ENCODE data around the gene TRMT10C.

DNA sequence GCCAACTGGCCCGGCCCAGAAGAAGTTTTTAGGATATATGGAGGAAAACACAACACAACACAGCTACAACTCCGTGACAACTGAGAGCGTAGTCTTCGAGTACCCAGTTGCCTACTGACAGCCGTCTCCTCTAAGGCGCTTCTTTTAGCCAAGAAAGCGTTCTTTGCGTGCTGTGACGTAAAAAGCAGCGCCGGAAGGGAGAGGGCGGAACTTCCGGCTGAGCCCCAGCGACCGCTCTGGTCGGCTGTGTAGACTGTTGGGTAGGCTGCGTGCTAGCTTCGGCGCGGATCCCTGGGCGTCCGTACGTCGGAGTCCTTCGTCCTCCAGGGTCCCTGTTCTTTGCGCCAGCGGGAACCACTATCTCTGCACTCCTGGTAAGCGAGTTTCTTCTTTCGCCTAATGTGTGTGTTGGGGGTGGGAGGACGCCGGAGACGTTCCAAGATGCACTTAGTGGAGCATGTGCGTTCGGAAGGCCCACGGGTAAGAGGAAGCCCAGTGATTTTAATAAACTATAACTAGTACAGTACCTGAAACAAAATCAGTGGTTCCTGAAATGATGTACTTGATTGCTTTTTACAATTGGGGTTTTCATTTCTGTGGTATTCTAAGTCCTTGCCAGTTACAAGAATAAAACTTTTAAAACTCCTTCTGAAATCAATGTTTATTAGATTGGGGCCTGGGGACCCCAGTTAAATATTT lies at the start of gene TRMT10C:
- TF ChIP-seq ZFP3 (CRISPR knock-in tag; IDR thresholded peaks at IDR 0.05) = no peak
- TF ChIP-seq ARNTL (CRISPR knock-in tag; IDR thresholded peaks at IDR 0.05; ENCODE audit: borderline replicate concordance, low read depth) = no peak
- TF ChIP-seq, protein P1, sequence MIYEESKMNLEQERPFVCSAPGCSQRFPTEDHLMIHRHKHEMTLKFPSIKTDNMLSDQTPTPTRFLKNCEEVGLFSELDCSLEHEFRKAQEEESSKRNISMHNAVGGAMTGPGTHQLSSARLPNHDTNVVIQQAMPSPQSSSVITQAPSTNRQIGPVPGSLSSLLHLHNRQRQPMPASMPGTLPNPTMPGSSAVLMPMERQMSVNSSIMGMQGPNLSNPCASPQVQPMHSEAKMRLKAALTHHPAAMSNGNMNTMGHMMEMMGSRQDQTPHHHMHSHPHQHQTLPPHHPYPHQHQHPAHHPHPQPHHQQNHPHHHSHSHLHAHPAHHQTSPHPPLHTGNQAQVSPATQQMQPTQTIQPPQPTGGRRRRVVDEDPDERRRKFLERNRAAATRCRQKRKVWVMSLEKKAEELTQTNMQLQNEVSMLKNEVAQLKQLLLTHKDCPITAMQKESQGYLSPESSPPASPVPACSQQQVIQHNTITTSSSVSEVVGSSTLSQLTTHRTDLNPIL (CRISPR knock-in tag; IDR thresholded peaks at IDR 0.05; ENCODE audit: low read depth) = no peak
- TF ChIP-seq, protein P2, sequence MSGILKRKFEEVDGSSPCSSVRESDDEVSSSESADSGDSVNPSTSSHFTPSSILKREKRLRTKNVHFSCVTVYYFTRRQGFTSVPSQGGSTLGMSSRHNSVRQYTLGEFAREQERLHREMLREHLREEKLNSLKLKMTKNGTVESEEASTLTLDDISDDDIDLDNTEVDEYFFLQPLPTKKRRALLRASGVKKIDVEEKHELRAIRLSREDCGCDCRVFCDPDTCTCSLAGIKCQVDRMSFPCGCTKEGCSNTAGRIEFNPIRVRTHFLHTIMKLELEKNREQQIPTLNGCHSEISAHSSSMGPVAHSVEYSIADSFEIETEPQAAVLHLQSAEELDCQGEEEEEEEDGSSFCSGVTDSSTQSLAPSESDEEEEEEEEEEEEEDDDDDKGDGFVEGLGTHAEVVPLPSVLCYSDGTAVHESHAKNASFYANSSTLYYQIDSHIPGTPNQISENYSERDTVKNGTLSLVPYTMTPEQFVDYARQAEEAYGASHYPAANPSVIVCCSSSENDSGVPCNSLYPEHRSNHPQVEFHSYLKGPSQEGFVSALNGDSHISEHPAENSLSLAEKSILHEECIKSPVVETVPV (CRISPR knock-in tag; IDR thresholded peaks at IDR 0.05) = no peak
- no peak for TF ChIP-seq ESRRG (CRISPR knock-in tag; IDR thresholded peaks at IDR 0.05)
- no peak for TF ChIP-seq CSDC2 (CRISPR knock-in tag; IDR thresholded peaks at IDR 0.05)
- no peak for TF ChIP-seq PPARA (CRISPR knock-in tag; IDR thresholded peaks at IDR 0.05; ENCODE audit: borderline replicate concordance)
- TF ChIP-seq, protein P3, sequence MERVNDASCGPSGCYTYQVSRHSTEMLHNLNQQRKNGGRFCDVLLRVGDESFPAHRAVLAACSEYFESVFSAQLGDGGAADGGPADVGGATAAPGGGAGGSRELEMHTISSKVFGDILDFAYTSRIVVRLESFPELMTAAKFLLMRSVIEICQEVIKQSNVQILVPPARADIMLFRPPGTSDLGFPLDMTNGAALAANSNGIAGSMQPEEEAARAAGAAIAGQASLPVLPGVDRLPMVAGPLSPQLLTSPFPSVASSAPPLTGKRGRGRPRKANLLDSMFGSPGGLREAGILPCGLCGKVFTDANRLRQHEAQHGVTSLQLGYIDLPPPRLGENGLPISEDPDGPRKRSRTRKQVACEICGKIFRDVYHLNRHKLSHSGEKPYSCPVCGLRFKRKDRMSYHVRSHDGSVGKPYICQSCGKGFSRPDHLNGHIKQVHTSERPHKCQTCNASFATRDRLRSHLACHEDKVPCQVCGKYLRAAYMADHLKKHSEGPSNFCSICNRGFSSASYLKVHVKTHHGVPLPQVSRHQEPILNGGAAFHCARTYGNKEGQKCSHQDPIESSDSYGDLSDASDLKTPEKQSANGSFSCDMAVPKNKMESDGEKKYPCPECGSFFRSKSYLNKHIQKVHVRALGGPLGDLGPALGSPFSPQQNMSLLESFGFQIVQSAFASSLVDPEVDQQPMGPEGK (CRISPR knock-in tag; IDR thresholded peaks at IDR 0.05; ENCODE audit: borderline replicate concordance) = no peak
- no peak for TF ChIP-seq TOX (CRISPR knock-in tag; IDR thresholded peaks at IDR 0.05; ENCODE audit: borderline replicate concordance)
- TF ChIP-seq RARB (CRISPR knock-in tag; IDR thresholded peaks at IDR 0.05) = no peak
- no peak for TF ChIP-seq ISL1 (CRISPR knock-in tag; IDR thresholded peaks at IDR 0.05)
- TF ChIP-seq ZC3H10 (CRISPR knock-in tag; IDR thresholded peaks at IDR 0.05) = no peak
- no peak for TF ChIP-seq ZFP30 (CRISPR knock-in tag; IDR thresholded peaks at IDR 0.05)
- TF ChIP-seq ZNF8 (CRISPR knock-in tag; IDR thresholded peaks at IDR 0.05) = no peak

All from SK-N-SH treated with all-trans-retinoic acid at 6 μM for 48 hours (cell line).